IPS DF 4.7 (cell line): ENCODE results near the gene ERBB3.

Experiments
- DNase-seq: peaks from one replicate; pipeline ENCODE4 v3.0.0-alpha.2; 2013; ENCODE audit warnings: low spot score; ENCODE audit errors: extremely low read depth

ERBB3 gene

DNA sequence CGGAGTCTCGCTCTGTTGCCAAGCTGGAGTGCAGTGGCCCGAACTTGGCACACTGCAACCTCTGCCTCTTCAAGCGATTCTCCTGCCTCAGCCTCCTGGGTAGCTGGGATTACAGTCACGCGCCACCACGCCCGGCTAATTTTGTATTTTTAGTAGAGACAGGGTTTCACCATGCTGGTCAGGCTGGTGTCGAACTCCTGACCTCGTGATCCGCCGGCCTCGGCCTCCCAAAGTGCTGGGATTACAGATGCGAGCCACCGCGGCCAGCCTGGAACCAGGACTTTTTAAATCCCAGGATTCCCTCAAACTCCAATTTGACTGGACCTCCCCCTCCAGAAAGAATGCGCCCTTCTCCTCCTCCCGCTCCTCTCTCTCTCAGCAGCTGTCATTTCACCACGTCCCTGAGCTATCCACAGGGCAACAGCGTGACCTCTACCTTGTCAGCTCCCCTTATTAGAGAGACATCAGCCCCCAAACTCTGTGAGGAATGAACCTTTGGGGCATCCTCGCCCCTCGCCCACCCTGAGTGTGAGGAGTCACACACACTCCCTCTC, 50.1 kb downstream of the ERBB3 start:
- DNase-seq, result no peak

- no peak for DNase-seq
Observed at GRCh38 chr12:56130876-56131275, 50.9 kb downstream of the ERBB3 start.

DNA sequence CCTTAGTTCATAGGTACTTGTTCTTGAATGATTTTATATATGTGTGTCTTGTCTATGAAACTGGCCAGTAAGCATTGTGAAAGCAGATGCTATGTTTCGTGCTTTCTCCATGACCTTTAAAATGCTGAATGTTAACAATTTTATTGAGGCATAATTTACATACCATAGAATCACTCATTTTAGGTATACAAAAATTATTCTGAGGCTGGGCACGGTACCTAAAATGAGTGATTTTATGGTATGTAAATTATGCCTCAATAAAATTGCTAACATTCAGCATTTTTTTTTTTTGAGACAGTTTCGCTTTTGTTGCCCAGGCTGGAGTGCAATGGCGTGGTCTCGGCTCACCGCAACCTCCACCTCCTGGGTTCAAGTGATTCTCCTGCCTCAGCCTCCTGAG, 54.9 kb downstream of the ERBB3 start:
- no peak for DNase-seq

- no peak for DNase-seq
Observed at GRCh38 chr12:56137853-56138571, 58.0 kb downstream of the ERBB3 start.

DNA sequence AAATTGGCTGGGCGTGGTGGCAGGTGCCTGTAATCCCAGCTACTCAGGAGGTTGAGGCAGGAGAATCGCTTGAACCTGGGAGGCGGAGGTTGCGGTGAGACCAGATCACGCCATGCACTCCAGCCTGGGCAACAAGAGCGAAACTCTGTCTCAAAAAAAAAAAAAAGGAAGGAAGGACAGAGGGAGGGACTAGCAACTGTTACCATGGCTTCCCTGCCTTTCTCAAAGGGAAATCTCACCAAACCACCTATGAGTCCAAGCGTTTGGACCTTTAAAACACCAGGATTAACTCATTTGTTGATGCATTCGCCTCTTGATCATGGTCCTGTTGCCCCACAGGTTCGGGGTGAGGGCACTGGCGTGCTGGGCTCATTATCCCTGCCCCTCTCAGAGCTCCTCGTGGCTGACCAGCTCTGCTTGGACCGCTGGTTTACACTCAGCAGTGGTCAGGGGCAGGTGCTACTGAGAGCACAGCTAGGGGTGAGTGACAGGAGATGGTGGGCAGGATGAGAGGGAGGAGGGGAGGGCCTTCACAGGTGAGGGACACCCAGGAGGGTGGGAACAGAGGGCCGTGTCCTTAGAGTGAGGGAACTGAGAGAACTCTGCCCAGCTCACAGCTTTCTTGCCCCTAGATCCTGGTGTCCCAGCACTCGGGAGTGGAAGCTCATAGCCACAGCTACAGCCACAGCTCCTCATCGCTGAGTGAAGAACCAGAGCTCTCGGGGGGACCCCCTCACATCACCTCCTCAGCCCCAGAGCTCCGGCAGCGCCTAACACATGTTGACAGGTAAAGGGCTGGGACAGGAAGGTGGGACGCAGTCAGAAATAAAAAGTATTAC, 62.2 kb downstream of the ERBB3 start:
- DNase-seq, result no peak

- DNase-seq, result no peak
Observed at GRCh38 chr12:56143217-56143616, 63.3 kb downstream of the ERBB3 start.

DNA sequence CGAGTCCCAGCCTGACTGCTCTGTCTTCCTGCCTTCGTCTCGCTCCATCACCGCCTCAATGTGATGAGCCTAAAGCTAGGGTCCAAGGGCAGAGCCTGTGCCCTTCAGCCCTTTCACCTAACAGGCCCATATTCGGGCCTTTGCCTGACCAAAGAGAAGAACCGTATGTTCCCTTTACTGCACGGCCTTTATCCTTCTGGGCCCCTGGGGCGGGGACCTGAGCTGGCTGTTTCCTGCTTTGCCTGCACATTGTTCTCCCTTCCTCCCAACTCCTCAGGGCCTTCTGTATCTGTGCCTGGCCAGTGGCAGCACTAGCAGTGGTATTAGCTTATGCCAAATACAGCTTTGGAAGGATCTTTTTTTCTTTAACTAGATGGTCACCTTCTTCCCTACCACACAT, 63.9 kb downstream of the ERBB3 start:
- no peak for DNase-seq

DNA sequence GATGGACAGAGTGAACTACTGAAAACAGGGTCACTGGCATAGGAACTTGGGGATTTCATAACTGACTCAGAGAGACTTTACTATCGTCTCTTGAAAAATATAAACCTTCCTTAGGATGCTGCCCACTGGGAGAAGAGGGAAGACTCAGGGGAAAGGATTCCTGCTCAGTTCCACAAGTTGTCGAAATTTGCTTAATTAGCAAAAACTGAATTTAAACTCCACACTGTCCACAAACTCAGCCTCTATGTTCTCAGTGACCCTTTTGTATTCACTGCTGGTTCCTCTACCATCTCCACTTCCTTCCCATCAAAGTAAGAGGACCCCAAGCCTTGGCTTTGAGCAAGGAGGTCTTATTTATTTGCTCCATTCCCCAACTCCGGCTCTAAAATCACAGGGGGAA, 65.3 kb downstream of the ERBB3 start:
- no peak for DNase-seq

GRCh38 chr12:56146492-56147460, 66.8 kb downstream of the ERBB3 start:
- no peak for DNase-seq

DNA sequence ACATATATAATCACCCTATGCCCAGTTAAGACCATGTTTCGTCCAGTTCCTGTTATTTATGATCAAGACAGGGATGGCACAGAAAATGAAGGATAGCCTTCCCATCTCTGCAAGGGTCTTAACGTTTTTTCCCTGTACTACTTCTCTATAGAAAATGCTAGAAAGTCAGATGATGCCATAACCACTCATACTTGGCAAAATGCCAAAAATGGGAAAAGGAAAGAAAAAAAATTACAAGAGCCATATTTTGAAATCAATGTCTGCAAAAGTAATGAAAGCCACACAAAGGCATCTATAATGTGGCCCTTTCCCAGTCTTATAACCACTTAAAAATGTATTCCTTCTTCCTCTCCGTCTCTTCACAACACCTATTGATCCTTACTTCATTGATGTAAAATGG, 70.6 kb downstream of the ERBB3 start:
- no peak for DNase-seq

- no peak for DNase-seq
Observed at GRCh38 chr12:56151672-56152131, 71.7 kb downstream of the ERBB3 start.

- DNase-seq, result no peak
Observed at GRCh38 chr12:56152132-56152755, 72.3 kb downstream of the ERBB3 start, which contains the start of gene MYL6B. Gene MYL6B (plus strand): TSS chr12:56152587. CDS start chr12:56153919, 1,332 bp downstream.
